HCT116 (cell line): ENCODE results near the gene ZNF524.

ENCODE experiments used
- CBX3 ChIP-seq: IDR thresholded peaks from 2 replicates; pipeline ENCODE4 v1.6.1; 2012; ENCODE audit warnings: low read depth
- CTCF ChIP-seq, 3 experiments: fragments of 200-600 bp in 1 of 3; sonication (generic) in 1 of 3; IDR thresholded peaks in 2 of 3; conservative IDR thresholded peaks in 1 of 3; 2 replicates each; pipeline ENCODE4 v1.5.1; 2012 to 2017; ENCODE audit warnings: low read depth in 2 of 3, low read length in 2 of 3, antibody characterized with exemption in 1 of 3, borderline replicate concordance in 1 of 3, control low read depth in 1 of 3, mild to moderate bottlenecking in 1 of 3, mixed read lengths in 1 of 3, mixed run types in 1 of 3, moderate library complexity in 1 of 3; ENCODE audit not compliant: insufficient read depth in 1 of 3
- EZH2 ChIP-seq: fragments of 200-600 bp; sonication (generic); IDR thresholded peaks from 2 replicates; pipeline ENCODE4 v1.6.1; 2017; ENCODE audit warnings: antibody characterized with exemption, mixed run types
- POLR2A ChIP-seq: IDR thresholded peaks from 2 replicates; pipeline ENCODE4 v1.7.0; 2011; ENCODE audit warnings: borderline replicate concordance; ENCODE audit not compliant: insufficient read depth, insufficient read length; ENCODE audit errors: extremely low read depth
- POLR2AphosphoS5 ChIP-seq: IDR thresholded peaks from 2 replicates; pipeline ENCODE4 v1.6.1; 2011; ENCODE audit warnings: mild to moderate bottlenecking, low read depth, low read length, moderate library complexity
- SP1 ChIP-seq: IDR thresholded peaks from 2 replicates; pipeline ENCODE4 v1.6.1; 2012; ENCODE audit warnings: low read depth
- ZFX ChIP-seq: fragments of 450-650 bp; IDR thresholded peaks from 2 replicates; pipeline ENCODE4 v1.6.1; 2017

GRCh38 chr19:55650126-55650557 is 50.1 kb downstream of the ZNF524 start:
- TF ChIP-seq CBX3 = no peak
- no peak for TF ChIP-seq POLR2A
- TF ChIP-seq CTCF (IDR thresholded peaks at IDR 0.05 in 2 of 3, conservative IDR thresholded peaks at IDR 0.05 in 1 of 3; ENCODE audit: borderline replicate concordance in 1 of 3, insufficient read depth in 1 of 3, low read depth in 2 of 3, low read length in 2 of 3) = no peak
- no peak for TF ChIP-seq EZH2
- no peak for TF ChIP-seq ZFX
- TF ChIP-seq SP1 = no peak
- TF ChIP-seq POLR2AphosphoS5 = no peak
